ENCODE measurements around the gene UBA5.
A peak's percentile ranks its signal among the peaks of the same experiment; 100 is the strongest.

UBA5 gene

DNA sequence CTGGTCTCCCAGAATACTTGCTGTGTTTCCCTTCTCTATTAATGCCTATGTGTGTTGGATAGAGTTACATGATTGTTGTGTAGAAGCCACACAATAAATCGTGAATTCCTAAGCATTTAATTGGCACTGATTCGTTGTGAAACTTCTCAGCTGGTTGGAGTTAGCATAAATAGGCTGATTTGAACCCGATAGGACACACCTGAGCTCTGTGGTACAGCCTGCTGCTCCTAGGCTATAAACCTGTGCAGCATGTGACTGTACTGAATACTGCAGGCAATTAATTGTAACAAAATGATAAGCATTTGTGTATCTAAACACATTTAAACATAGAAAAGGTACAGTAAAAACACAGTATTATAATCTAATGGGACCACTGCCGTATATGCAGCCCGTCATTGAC, 5.4 kb upstream of the UBA5 start:
- no peak for DNase-seq (ENCODE audit: low spot score)

- no peak for DNase-seq (ENCODE audit: low spot score)
These were observed 4.7 kb upstream of the UBA5 start for GRCh38 chr3:132655471-132655870.

DNA sequence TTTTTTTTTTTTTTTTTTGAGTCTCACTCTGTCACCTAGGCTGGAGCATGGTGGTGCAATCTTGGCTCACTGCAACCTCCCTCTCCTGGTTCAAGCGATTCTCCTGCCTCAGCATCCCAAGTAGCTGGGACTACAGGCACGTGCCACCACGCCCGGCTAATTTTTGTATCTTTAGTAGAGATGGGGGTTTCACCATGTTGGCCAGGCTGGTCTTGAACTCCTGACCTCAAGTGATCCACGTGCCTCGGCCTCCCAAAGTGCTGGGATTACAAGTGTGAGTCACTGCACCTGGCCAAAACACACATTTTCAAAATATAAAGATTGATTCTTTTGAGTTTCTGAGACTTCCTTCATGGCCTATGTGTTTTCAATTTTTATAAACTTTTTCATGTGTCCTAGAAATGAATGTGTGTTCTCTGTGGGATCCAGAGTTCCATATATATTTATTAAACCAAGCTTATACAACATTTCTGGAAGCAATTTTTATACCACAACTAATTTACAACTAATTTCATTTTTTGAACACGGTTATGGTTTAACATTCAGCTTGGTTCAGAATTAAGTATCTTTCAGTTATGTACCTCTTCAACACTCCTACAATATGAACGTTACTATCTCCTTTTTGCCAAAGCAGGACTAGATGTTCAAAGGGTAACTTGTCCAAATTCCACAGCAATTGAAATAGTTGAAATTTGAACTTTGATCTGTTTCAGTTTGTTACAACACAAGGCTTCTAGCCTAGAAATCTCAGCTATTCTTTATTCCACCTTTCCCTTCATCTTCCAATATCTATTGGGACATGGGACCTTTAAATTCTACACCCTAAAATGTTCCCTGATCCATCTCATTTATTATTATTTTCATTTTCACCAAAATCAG, 2.0 kb upstream of the UBA5 start:
- no peak for DNase-seq (ENCODE audit: low spot score)

- peak; percentile 40 for DNase-seq (ENCODE audit: low spot score)
These were observed 1.1 kb upstream of the UBA5 start for GRCh38 chr3:132659000-132659364.

GRCh38 chr3:132659365-132660051, 621 bp upstream of the UBA5 start, which contains the start of gene ACAD11:
Gene ACAD11 (minus strand): TSS chr3:132659809. CDS start chr3:132659751, 58 bp downstream.
- DNase-seq (ENCODE audit: low spot score) = peak; percentile 83

DNA sequence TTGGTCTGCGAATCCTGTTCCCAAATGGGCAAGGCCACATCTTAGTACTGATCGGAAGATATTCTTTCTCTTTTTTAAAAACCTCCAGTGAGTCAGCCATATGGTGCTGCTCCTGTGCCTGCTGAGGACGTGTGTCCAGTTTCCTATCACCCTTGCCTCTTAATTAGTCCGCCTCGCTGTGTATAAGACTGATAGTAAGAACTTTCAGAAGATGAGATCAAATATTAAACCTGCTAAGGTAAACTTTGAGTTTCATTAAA, 612 bp downstream of the UBA5 start:
- no peak for DNase-seq (ENCODE audit: low spot score)

DNA sequence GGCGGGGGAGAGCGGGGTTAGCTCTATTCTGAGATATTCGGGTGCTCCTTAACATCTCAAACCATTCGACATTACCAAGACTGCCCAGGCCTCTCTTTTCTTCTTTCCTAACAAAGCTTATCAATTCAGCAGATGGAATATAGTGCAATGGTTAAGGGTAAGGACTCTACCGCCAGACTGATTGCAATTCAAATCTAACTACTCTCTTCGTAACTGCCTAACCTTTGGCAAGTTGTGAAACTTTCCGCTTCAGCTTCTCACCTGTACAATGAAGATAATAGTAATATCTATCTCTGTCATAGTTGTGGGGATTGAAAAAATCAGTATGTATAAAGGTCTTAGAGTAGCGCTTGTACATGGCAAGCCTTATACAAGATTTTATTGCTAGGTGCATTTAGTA, 972 bp downstream of the UBA5 start:
- no peak for DNase-seq (ENCODE audit: low spot score)

DNA sequence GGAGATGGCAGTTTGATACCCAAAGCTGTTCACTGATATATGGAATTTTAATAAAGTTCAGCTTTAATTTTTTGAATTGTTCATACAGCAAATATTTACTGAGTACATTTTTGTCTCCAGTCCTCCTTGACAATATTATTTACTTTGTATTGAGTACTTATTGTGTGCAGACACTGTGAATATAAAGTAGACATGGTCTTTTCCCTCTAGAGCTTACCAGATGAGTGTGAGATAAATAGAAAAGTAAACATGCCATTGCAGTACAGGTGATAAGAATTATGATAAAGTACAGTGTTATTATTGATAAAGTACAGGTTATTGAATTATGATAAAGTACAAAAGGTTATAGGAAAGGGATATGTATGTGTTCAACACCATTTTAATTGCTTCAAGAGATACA, 2.1 kb downstream of the UBA5 start:
- DNase-seq (ENCODE audit: low spot score) = no peak

- DNase-seq (ENCODE audit: low spot score) = no peak
These were observed 5.2 kb downstream of the UBA5 start for GRCh38 chr3:132665230-132665745.

DNA sequence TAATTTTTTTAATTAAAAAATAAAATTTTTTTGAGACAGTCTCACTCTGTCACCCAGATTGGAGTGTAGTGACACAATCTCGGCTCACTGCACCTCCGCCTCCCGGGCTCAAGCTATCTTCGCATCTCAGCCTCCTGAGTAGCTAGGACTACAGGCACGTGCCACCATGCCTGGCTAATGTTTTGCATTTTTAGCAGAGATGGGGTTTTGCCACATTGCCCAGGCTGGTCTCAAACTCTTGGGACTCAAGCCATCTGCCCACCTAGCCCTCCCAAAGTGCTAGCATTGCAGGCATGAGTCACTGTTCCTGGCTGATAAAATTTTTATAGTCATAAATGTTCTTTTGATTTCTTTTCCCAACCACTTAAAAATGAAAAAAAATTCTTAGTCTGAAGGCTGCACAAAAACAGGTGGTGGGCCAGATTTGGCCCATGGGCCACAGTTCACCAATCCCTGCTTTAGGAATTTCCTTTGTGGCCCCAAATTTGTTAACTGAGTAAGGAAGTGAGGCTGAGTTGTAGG, 9.2 kb downstream of the UBA5 start:
- no peak for DNase-seq (ENCODE audit: low spot score)

DNA sequence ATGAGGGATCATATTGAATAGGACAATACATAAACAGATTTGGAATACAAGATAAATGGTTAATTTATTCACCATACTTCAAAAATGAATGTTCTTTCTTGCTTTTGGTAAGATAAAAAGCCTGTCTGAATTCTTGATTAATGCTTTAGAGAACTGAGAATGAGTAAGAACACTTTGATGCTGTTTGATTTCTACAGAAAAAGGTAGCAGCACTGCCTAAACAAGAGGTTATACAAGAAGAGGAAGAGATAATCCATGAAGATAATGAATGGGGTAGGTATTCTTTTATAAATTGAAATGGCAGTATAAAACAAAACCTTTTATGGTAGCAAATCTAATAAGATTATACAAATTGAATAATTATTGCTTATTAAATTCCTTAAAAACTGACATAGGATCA, 15.3 kb downstream of the UBA5 start:
- no peak for DNase-seq (ENCODE audit: low spot score)

DNA sequence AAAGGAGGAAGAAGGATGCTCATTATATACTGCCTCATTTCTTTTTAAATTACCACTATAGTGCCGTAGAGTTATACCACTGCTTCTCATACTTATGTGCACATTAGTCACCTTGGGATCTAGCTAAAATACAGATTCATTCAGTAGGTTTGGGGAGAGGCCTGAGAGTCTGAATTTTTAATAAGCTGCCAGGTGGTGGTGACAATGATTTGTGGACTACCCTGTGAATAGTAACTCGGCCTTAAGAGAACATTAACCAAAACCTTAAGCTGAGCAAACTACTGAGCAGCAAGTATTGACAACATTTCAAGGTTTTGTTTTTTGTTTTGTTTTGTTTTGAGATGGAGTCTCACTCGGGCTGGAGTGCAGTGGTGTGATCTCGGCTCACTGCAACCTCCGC, 19.8 kb downstream of the UBA5 start:
- no peak for DNase-seq (ENCODE audit: low spot score)

GRCh38 chr3:132681421-132681820, 21.3 kb downstream of the UBA5 start:
- no peak for DNase-seq (ENCODE audit: low spot score)

- no peak for DNase-seq (ENCODE audit: low spot score)
These were observed 22.1 kb downstream of the UBA5 start for GRCh38 chr3:132682201-132682600.

DNA sequence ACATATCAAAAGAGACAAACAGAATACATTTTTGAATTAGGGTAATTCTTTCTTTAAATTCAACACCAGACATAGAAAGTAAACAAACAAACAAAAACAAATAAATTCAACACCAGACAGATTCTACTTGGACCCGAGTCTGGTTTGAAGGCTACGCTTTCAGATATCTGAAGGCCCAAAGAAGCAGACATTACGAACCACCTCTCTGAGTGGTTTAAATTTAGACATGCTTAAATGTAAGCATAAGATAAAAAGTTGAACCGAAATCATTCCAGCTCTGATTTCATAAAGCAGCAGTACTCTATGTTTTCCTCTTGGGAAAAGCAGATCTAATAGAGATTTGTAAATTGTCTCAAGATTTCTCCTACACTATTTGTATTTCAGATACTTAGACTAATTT, 29.9 kb downstream of the UBA5 start:
- no peak for DNase-seq (ENCODE audit: low spot score)

- DNase-seq (ENCODE audit: low spot score) = no peak
These were observed 34.9 kb downstream of the UBA5 start for GRCh38 chr3:132694991-132695390.

DNA sequence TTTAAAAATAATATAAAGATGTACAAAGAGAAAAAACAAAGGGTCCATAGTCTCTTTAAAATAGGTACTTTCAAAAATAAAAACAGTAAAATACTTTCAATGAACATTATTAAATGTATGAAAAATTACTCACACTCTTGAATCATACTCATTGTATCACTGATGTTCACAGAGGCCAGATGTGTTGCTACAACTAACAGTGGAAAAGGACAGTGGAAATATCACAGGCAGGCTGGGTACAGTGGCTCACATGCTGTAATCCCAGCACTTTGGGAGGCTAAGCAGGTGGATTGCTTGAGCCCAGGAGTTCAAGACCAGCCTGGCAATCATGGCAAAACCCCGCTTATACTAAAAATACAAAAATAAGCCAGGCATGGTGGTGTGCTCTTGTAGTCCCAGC, 35.3 kb downstream of the UBA5 start:
- no peak for DNase-seq (ENCODE audit: low spot score)

GRCh38 chr3:132703733-132704132, 43.6 kb downstream of the UBA5 start:
- DNase-seq (ENCODE audit: low spot score) = no peak

GRCh38 chr3:132709761-132710160, 49.6 kb downstream of the UBA5 start:
- DNase-seq (ENCODE audit: low spot score) = no peak

DNA sequence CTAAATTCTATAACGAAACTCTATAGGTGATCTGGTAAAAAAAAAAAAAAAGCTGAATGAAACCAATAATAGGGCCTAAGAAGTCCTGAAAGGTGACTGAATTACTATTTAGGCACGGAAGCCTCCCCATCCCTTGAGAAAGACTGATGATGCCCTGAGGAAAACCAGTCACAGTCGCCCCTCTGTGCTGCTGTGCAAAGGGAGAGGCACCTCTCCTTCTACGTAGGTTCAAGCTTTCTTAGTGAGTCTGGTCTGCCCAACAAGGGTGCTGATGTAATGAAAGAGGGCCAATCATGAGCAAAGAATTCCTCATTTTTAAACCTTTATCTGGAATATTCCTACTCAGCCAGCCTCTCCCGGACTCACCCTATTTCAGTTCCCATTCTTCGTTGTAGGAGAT, 50.2 kb downstream of the UBA5 start:
- DNase-seq (ENCODE audit: low spot score) = no peak

DNA sequence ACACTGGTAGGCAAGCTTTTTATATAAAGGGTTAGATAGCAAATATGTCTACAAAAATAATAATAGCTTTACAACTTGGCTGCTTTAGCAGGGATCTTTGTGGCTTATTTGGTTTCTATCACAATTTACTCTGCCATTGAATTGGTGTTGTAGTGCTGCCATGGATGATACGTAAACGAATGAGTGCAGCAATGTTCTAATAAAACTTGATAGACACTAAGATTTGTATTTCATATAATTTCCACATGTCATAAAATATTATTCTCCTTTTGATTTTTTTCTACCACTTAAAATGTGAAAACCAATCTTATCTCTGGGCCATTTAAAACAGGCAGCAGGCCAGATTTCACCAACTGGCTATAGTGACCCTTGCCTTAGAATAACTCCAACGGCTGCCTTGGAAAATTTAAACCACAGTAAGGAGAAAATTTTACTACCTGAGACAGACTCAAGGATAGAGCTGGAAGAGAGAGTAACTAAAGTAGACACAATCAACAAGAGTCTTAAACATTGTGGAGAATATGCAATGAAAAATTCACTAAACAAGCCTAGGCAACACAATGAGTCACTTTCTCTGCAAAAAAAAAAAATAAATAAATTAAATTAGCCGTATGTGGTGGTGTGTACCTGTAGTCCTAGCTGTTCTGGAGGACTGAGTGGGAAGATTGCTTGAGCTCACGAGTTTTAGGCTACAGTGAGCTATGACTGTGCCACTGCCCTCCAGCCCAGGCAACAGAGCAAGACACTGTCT, 54.0 kb downstream of the UBA5 start:
- DNase-seq (ENCODE audit: low spot score) = no peak

DNA sequence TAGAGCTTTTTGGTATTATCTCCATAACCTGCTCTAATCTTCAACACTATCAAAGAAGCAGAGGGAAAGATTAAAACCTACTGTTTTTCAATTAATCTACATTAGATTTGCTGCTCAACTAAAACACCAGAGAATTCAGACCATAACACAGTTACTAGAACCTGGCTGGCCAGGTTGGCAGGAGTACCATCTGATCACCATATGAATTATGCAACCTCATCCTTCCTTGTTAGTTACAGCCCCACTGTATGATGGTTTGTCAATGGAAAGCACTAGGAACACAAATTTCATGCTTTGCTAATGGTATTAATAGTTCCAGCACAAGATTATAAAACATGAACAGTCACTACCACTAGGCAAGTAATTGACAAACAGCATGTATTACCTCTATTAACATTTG, 56.2 kb downstream of the UBA5 start:
- no peak for DNase-seq (ENCODE audit: low spot score)

GRCh38 chr3:132720228-132720627, 60.1 kb downstream of the UBA5 start:
- DNase-seq (ENCODE audit: low spot score) = no peak
